NCI-H2081 (cell line): ENCODE results near the gene DRD1.
A peak's percentile ranks its signal among the peaks of the same experiment; 100 is the strongest.
"Not testable (repeated sequence)": the region's sequence is repeated elsewhere in the genome, so short reads cannot be mapped to it uniquely, and the experiment has no call there.

ENCODE experiments used
- DNase-seq, 2 experiments: peaks; one replicate each; lab custom pipeline; 2025; lab: John Stamatoyannopoulos, UW

DRD1 gene

DNA sequence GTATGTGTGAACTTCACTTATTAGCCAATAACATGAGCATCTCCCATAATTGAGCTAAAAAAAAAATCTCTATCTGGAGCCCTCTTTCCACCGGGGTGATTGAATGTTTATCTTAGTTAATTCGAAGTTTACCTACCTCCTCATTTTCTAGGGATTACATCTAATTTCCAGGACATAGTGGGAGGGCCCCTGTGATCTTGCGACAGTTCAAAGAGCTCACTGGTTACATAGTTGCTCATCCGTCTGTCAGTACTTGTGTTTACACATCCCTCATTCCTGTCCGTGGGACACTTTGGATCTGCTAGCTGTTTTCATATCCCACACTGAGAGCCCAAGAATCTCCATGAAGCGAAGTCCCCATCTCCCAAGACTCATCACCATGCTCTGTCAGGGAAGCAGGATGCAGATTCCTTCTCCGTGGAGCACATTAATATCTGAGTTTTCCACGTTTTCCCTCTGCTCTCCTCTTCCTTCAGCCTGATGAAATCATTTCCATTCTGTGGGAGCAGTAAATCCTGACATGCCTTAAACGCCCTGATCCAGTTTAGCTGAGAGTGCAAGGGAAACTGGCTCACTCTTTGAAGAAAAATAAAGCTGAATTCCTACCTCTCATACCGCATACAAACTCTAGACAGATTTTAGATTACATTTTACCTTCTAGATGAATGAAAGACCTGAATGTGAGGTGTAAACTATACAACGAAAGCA is 24.2 kb upstream of the DRD1 start:
- no peak for DNase-seq

DNA sequence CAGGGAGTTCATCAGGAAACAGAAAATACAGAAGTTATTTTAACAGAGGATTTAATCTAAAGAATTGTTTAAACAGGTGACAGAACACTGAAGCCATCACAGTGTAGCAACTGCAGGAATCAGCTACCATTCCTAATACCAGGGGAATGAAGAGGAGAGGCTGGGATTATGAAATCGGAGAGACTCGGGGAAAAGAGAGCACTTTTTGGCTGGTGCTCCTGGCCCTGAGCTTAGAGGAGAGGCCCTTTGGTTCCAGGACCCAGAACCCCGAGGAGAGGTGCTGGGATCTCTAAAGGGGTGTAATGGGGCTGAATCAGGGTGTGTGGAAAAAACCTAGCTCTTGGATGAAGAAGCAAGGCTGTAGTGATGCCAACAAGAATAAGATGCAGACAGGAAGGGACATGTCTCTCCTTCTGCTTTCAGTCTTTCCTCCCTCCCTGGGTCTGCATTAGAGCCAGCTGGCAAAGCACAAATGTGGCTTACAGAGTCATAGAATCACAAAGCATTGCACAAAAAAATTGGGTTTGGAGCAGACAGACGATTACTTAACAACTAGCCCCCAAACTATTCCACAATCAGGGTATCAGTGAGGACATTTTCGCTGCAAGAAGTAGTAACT is 22.8 kb upstream of the DRD1 start:
- DNase-seq: no peak

DNA sequence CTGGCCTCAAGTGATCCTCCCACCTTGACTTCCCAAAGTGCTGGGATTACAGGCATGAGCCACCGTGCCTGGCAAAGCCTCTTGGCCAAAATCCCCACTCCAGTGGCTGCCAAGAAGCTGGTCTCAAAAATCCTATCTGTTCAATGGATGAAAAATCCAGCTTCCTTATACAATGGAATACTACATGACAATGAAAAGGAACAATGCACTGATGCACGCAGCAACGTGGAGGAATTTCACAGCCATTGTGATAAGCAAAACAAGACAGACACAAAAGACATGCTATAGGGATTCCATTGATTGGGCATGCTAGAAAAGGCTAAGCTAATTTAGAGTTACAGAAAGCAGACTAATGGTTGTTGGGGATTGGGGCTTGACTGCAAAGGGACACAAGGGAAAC is 21.3 kb upstream of the DRD1 start:
- no peak for DNase-seq

DNA sequence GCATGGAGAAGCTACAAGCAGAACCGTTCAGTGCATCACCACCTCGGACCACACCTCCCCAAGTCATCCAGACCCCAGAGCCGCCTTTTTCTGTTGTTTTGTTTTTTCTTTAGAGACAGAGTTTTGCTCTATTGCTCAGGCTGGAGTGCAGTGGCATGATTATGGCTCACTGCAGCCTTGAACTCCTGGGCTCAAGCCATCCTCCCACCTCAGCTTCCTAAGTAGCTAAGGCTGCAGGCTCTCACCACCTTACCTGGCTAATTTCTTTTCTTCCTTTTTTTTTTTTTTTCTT is 20.9 kb upstream of the DRD1 start:
- DNase-seq: no peak

DNA sequence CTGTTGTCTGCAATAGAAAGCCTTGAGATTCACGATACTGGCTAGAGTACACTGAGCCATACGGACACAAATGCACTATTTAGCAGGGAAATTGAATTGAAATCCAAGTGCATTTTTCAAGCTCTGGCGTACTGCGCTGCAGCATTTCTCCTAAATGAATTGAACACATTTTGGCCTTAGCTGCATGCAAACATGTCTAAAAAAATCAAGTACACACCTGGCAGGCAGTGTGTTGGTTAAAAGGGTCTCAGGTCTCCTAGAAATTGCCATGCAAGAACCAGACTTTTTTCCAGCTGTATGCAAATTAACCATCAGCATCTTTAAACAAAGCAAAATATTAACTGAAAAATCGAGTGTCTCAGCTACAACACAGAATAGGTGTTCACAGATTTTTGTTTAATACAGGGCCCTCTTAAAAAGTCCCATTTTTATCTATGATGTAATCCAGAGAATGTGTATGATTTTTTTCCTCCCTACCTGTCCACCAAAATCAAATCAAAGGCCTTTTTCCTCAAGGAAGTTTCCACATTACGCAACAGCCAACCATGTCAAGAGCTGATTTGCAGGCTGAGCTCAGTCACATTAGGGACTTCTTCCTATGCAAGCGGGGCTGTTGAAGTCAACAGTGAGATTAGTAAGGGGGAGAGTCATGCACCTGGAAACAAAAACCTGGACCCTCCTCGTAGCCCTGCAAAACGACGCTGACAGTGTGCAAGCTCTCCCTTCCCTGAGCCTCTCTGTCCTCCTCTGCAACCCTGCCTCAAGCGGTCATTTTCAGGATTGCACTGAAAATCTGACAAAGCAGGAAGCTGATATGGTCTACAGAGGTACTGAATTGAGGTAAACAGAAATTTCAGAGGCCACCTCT is 20.3 kb upstream of the DRD1 start:
- DNase-seq: peak; percentile 68 to 79

DNA sequence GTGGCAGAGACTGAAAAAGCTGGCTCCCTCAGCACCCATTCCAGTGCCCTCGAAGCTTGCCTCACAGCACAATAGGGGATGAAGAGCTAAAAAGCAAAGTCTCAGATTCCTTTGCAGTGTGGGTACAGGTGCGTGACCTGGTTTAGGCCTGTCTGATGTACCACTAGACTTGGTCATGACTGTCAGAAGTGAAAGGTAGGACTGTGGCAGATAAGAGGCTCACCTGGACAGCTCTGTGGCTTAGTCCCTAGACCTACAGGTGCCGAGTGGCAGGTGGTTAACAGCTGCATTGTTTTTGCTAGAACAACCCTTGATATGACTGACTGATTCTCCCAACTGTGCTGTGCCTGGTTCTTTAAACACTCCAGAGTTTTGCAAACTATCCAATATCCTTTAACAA is 19.7 kb upstream of the DRD1 start:
- no peak for DNase-seq

DNA sequence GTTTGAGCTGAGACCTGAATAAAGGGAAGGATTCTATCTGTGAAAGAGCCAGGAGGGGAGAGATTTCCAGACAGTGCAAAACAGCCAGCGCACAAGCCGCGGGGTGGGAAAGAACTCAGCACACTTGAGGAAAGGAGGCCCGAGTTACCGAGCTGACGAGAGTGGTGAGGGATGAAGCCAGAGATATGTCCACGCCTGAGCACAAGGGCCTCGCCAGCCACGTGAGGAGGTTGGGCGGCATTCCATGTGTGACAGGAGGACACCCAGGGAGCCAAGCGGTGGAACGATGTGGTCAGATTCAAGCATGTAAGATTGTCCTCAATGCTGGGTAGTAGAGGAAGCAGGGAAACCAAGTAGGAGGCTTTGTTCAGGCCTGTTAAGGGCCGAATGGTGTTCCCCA is 17.4 kb upstream of the DRD1 start:
- DNase-seq: no peak

DNA sequence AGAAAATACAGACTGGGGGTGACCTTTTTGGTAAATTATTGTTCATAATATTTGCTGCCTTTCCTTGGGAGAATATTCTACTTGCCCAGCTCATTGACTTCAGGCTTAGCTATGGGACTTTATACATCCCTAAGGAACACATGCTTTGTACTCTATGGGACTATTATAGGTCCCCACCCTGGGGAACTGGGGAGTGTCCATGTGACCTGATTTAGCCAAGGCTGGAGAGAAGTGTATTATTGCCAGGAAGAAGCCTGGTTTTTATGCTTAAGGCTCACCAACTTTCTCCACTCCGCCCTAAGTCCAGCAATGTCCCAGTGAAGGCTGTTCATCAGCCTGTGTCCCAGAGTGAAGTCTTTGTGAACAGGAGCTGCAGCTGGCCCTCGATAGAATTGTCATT is 16.6 kb upstream of the DRD1 start:
- no peak for DNase-seq

DNA sequence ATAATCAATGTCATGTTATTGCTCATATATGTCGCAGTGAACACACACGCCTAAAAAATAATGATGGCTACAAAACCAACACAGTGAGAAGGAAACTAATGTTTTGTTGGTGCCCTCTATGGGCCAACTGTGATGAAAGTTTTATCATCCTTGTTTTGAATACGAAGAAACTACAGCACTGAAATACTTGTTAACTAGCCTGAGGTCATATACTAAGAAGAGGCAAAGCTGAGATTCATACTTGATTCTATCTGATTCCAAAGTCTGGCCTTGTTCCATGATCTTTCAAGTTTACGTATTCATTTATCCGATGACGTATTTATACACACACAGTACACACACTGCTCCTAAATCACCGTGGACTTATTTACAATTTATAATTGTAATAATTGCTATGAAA is 16.1 kb upstream of the DRD1 start:
- DNase-seq: peak in 1 of 2 experiments; percentile 34

DNA sequence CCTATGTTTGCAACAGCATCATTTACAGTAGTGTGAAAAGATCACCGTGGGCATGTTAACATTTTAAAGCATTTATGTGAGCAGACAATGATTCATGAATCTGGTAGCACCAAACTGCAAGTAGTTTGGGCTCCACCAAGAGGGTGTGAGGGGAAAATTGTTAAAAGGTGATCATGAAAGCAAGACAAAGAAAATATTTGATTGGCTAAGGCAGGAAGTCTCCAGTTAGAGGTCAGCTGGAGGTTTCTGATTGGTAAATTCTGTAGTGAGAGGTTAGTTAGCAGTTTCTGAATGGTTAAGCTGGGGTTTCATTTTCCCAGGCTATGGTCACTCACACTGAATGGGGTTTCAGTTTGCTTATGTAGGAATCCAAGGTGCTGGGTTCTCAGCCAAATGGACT is 13.5 kb upstream of the DRD1 start:
- no peak for DNase-seq

DNA sequence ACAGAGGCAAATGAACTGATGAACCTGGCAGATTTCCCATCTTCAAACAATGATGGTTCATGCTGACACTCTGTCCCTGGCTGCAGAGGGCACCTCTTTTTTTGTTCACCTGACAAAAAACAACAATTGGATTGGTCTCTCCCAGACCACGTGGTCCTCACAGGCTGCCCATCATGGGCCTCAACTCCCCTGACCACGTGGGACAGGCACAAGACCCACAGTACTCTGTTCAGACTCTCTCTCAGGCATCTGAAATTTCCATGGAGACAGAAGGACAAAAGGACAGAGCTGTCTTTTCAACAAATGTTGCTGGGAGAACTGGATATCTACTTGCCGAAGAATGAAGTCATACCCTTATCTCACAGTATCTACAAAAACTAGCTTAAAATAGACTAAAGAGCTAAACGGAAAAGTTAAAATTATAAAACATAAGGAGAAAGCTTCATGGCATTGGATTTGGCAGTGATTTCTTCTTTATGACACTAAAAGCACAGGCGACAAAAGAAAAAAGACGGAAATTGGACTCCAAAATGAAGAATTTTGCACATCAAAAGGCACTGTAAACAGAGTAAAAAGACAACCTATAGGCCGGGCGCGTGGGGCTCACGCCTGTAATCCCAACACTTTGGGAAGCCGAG is 12.2 kb upstream of the DRD1 start:
- DNase-seq: no peak

DNA sequence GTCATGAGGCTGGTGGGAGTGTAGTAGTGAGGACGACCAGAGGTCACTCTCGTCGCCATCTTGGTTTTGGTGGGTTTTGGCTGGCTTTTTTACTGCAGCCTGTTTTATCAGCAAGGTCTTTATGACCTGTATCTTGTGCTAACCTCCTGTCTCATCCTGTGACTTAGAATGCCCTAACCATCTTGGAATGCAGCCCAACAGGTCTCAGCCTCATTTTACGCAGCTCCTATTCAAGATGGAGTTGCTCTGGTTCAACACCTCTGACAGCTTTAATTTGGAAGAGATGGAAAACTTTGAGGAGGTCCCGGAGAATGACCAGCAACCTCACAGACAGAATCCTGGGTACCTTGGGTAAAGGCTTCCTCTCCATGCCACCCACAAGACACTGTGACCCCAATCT is 10.4 kb upstream of the DRD1 start:
- DNase-seq: not testable (repeated sequence)

DNA sequence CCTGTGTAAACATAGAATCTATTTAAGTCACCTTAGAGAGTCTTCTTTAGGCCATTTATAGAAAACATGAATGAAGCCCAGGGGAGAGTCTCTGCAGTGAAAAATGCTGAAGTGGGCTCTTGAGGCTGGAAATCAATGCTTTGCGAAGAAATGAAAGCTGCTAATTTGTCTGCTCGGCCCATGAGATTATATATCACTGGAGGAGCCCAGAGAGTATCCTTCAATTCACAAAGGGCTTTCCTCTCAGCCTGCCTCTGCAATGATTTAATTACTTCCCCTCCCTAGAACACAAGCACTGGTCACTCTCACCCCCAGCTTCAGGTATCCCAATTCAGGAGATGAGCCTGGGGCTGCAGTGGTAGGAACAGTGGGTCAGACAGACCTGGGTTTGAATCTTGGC is 8.2 kb upstream of the DRD1 start:
- DNase-seq: no peak

DNA sequence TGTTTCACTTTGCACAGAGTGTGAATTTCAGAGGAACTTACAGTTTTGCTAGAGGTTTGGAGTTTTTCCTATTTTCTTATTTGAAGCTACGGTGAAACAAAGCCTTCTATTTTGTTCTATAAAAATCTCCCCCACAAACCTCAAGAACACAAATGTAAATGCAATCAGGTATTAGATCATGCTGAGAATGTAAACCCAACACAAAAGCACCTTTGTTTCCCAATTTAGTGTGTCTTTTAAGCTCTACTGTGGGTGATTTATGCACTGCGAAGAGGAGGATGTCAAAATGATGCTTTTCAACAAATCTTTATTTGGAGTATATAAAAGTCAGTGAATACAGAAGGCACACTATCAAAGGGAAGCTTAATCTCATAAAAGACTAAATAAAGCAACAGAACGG is 4.3 kb upstream of the DRD1 start:
- DNase-seq: no peak

DNA sequence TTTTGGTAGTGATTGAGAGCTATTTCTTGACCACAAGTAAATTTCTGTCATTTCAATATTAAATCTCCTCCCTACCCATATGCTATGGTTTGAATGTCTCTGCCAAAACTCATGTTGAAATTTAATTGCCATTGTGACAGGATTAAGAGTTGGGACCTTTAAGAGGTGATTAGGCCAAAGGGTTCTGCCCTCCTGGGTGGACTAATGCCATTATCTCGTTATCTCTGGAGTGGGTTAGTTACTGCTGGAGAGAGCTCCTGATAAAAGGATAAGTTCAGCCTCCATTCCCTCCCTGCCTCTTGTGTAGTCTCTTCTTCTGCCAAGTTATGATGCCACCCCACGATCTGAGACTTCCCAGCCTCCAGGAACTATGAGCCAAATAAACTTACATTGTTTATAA is 3.6 kb upstream of the DRD1 start:
- no peak for DNase-seq

DNA sequence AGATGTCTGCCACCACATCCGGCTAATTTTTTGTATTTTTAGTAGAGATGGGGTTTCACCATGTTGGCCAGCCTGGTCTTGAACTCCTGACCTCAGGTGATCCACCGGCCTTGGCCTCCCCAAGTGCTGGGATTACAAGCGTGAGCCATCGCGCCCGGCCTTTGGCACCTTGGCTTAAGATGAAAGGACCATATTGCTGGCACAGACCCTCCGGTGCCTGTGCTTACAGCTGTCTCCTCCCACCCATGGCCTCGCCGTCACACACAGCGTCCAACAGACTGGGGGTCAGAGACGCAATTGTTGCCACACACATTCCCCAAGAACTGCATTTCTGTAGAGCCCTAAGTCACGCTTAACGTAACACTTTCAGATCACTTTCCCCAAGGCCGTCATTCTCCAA is 2.4 kb upstream of the DRD1 start:
- not testable (repeated sequence) for DNase-seq

DNA sequence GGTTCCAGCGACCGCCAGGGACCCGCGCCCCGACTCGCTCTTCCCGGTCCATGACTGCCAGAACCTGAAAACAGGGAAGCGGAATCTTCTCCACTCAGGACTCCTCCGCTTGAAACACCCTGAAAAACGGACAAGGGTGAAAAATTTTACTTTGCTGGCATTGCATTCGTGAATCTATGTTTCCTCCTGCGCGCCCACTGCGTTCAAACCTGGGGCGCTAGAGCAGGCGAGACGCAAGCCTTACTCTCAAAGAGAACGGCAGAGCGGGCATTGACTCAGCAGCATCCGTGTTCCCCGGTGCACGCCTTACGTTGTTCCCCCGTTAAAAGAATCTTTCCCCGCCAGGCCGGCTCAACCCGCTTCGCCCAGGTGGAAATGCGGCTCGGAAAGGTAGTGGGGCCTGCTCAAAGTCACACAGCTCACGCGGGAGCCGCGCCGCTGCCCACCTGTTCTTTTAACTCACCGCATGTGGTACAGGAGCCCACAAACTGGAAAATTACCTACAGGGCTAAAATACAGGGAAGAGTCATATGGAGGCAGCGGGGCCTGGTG is 999 bp upstream of the DRD1 start:
- no peak for DNase-seq

DNA sequence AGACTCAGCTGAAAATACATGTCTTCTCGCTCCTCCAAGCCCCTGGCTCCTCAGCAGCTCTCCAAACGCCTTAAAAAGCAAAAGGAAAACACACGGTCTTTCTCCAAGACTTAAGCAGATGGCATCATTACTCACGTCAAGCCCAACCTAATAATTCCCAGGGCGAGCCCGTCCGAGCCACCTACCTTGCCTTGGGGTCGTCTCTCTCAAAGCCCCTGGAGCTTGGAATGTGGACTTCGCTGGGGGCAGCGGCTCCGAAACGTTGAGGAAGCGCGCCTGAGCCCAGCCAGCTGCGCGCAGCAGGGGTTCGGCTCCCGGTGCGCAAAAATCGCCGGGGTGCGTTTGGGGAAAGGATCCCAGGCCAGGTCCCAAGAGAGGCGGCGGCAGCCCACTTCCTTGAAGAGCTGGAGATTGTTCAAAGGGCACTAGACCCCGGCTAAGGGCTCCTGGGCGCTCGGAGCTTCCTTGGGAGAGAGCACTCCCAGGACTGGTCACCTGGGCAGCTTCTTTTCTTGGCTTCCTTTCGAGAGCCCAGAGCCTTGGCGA is 395 bp downstream of the DRD1 start:
- DNase-seq: no peak

DNA sequence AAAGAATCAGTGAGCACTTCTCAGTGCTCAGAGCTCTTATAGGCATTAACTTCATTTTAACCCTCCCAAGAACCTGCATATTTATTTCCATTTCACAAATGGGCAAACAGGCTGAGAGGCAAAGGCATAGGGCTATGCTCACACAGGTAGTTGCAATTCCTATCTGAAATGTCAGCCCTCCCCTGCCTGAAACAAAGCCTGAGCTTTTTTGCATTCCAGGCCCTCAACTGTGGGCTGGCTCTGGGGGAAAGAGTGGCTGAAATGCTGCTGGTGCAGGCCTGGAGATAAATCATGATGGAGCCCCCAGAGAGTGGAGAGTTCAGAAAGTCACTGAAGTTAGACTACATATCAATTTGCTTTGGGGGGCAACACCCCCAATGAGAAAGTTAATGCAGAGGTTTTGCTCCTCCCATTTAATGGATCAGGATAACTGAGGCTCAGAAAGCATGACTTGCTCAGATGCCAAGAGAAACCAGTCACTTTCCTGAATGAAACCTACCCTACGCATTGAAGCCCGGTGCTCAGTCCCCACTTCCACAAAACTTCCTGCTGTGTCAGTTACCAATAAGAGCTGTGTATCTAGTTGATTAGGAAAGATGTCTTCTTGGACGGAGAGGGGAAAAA is 5.6 kb downstream of the DRD1 start:
- DNase-seq: no peak

DNA sequence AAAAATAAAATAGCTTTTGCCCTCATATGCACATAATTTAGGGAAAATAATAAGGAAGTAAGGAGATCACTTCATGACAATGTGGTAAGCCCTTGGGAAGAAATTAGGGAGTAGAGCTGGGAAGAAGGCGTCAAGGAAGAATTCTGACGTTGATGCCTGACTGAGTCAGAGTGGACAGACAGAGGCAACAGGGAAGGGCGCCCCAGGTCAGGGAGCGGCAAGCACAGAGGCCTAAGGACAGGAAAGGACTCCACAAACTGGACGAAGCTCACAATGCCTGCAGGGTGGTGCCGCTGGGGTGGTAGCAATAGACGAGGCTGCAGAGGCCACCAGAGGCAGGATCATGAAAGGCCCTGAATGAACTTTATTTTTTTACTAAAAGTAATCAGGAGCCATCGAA is 7.6 kb downstream of the DRD1 start:
- DNase-seq: no peak

DNA sequence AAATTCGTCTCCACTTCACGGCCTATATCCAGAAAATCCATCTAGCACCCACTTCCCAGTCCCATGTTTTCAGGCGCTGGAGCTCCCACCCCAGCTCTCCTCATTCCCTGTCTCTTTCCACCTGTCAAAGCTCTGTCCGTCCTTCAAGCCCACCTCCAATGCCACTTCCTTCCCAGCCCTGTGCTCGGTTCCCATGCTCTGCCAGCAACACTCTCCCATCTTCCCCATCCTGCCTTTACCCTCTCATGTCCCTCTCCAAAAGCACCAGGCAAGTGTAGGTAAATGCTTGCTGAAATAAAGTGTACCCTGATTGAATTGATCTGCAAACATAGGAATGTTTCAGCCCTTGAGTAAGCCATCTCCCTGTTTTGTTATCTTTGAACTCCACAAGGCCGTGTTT is 9.2 kb downstream of the DRD1 start:
- DNase-seq: no peak

DNA sequence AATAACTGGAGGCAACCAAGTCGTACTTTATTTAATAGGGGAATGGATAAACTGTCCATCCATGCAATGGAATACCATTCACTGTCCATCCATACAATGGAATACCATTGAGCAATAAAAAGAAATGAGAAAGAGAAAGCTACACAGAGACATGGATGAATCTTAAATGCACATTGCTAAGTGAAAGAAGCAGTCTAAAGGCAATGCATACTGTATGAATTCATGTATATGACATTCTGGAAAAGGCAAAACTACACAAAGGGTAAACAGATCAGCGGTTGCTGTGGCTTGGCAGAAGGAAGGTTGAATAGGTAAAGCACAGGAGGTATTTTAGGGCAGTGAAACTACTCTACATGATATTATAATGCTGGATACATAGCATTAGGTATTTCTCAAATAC is 16.2 kb downstream of the DRD1 start:
- DNase-seq: no peak
